ENCODE data around the gene PTPN3. TPM values are rescaled to one million over a fixed set of nuclear protein-coding genes. Genes with fewer than 3 reads are reported as not detected.
"Not testable (repeated sequence)": the region's sequence is repeated elsewhere in the genome, so short reads cannot be mapped to it uniquely, and the experiment has no call there.

PTPN3 gene
- total RNA-seq, 1 donor from 2014 or later: 38.6 TPM

DNA sequence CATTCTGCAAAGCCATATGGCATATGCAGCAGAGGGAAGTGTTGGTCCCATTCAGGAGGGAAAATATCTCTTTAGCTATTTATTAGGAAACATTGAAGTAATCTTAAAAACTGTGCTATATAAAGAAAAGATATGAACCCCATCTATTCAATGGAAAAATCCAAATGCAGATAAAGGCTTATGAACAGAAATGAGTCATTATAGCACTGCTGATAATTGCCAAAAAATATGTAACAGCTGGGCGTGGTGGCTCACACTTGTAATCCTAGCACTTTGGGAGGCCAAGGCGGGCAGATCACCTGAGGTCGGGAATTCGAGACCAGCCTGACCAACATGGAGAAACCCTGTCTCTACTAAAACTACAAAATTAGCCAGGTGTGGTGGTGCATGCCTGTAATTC lies 11.9 kb upstream of the PTPN3 start:
- intact Hi-C loops (cut with DNase I); ATAC-seq (ENCODE audit: poor library complexity); DNase-seq: not testable (repeated sequence)

- no peak for DNase-seq
- no peak for ATAC-seq (ENCODE audit: poor library complexity)
- intact Hi-C loops (cut with DNase I): no loop called here
Observed at GRCh38 chr9:109509611-109510010, 11.5 kb upstream of the PTPN3 start.

- ATAC-seq (ENCODE audit: poor library complexity): no peak
- DNase-seq: no peak
- intact Hi-C loops (cut with DNase I): no loop called here
Observed at GRCh38 chr9:109507421-109507838, 9.3 kb upstream of the PTPN3 start.

- intact Hi-C loops (cut with DNase I): no loop called here
- DNase-seq (no peak), ATAC-seq (ENCODE audit: poor library complexity) (no peak)
Observed at GRCh38 chr9:109506097-109506712, 8.1 kb upstream of the PTPN3 start.

- DNase-seq (no peak), ATAC-seq (ENCODE audit: poor library complexity) (no peak)
- intact Hi-C loops (cut with DNase I): no loop called here
Observed at GRCh38 chr9:109504689-109505088, 6.6 kb upstream of the PTPN3 start.

DNA sequence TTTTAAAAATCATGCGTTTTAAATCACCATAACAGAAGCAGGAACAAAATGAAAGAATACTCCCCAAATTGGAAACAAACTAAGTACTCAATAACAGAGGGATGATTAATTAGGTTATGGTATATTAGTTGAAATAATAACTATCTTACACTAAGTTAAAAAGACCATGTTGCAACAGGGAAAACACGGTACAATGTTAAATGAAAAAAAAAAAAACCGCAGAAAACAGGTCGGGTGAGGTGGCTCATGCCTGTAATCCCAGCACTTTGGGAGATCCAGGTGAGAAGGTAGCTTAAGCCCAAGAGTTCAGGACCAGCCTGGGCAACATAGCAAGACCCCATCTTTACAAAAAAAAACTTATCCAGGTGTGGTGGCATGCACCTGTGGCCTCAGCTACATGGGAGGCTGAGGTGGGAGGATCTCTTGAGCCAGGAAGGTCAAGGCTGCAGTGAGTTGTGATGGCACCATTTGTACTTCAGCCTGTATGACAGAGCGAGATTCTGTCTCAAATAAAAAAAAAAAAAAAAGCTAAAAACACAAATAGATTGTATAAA lies 2.4 kb upstream of the PTPN3 start:
- DNase-seq (no peak), ATAC-seq (ENCODE audit: poor library complexity) (no peak)
- intact Hi-C loops (cut with DNase I): no loop called here

- intact Hi-C loops (cut with DNase I): no loop called here
- DNase-seq (peak; percentile 79), ATAC-seq (ENCODE audit: poor library complexity) (peak; percentile 94)
Observed at GRCh38 chr9:109499631-109500410, 1.7 kb upstream of the PTPN3 start.

GRCh38 chr9:109499093-109499630 lies 1.1 kb upstream of the PTPN3 start:
- intact Hi-C loops (cut with DNase I): no loop called here
- ATAC-seq (ENCODE audit: poor library complexity) (no peak), DNase-seq (no peak)

- no peak for DNase-seq
- no peak for ATAC-seq (ENCODE audit: poor library complexity)
Observed at GRCh38 chr9:109497226-109498153, 617 bp downstream of the PTPN3 start.

DNA sequence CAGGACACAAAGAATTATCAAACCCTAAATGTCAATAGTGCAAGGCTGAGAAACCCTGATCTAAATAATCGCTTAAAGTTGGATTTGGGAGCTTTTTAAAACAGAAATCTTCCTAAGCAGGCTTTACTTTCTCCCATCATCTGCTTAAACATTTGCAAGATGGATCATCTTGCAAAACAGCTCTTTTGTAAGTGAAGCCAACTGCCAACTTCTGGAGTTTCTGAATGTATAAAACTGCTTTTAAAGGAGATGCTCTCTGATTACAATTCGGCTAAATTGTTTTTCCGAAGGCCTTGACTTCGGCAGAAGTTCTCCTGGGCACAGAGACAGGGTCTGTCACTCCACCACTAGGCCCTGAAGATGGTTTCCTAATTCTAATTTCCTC lies 1.3 kb downstream of the PTPN3 start:
- DNase-seq (no peak), ATAC-seq (ENCODE audit: poor library complexity) (no peak)
- intact Hi-C loops (cut with DNase I): no loop called here

More at GRCh38 chr9:109497226-109498153, 617 bp downstream of the PTPN3 start:
- intact Hi-C loops (cut with DNase I): no loop called here

- intact Hi-C loops (cut with DNase I): no loop called here
- DNase-seq (no peak), ATAC-seq (ENCODE audit: poor library complexity) (no peak)
Observed at GRCh38 chr9:109496218-109496617, 1.9 kb downstream of the PTPN3 start.

DNA sequence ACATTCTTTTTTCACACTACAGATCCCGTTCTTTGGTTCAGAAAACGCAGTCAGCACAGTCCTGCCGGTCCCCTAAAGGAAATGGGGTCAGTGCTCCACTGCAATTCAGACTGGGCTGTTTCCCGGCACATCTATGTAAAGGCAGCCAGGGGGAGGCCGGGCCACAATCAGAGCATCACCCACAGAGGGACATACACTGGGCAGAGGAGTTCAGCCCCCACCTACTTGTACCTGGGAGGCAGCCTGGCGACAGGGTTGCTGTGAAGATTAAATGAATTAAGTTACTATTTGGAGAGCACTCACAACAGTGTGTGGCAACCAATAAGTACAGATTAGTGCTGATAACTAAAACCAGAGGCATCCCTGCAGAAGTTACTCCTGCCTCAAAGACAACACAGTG lies 4.5 kb downstream of the PTPN3 start:
- ATAC-seq (ENCODE audit: poor library complexity): no peak
- intact Hi-C loops (cut with DNase I): no loop called here
- DNase-seq: no peak

GRCh38 chr9:109491590-109491989 lies 6.5 kb downstream of the PTPN3 start:
- ATAC-seq (ENCODE audit: poor library complexity) (no peak), DNase-seq (no peak)
- intact Hi-C loops (cut with DNase I): no loop called here

DNA sequence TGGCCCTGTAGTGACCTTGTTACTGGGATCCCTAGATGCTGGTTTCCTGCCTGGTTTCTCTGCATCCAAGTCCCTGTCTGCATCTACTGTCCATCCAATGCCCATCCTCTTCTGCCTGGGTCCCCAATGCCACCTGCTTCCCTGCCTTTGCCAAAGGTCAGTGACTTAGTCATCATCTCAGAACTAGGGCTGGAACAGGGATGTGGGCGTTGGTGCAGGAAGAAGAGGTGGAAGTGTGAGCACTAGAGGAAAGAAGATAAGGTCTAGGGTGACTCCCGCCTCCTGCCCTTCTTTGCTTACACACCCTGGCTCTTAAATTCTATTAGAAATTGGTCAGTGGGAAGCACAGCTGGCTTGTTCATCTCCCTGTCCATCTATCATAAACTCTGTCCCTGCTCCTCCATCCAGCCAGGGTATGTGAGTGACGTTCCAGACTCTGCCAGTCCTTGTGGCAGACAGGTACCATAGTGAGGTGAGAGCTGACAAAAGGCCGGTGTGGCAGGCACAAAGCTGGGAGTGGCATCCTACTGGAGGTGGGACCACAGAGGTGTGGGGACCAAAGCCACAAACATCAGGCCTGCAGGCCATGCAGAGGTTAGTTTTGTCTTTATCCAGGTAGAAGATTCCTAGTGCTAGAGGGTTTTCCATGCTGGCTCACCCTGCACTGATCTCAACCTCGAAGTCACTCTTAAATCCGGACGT lies 9.2 kb downstream of the PTPN3 start:
- no peak for ATAC-seq (ENCODE audit: poor library complexity)
- intact Hi-C loops (cut with DNase I): no loop called here
- DNase-seq: no peak

- ATAC-seq (ENCODE audit: poor library complexity): no peak
- no peak for DNase-seq
- intact Hi-C loops (cut with DNase I): no loop called here
Observed at GRCh38 chr9:109488351-109488750, 9.8 kb downstream of the PTPN3 start.

DNA sequence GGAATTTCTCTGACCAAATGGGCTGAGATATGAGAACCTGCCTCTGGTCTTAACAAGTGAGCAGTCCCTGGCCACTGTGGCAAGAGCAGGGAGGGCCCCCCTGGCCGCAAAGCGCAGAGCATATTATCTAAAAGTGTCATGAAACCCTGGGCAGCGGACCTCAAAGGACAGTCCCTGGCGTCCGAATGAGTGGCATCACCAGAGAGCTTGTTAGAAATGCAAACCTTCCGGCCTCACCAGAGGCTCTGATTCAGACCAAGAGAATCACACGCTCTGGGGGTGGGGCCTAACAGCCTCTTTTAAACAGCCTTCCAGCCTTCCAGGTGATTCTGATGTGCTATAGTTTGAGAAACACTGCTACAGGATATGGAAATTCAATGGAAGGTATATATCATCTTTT lies 10.9 kb downstream of the PTPN3 start:
- no peak for ATAC-seq (ENCODE audit: poor library complexity)
- no peak for DNase-seq
- intact Hi-C loops (cut with DNase I): no loop called here

- no peak for ATAC-seq (ENCODE audit: poor library complexity)
- intact Hi-C loops (cut with DNase I): no loop called here
- DNase-seq: no peak
Observed at GRCh38 chr9:109483744-109484429, 14.2 kb downstream of the PTPN3 start.

GRCh38 chr9:109482391-109482916 lies 15.7 kb downstream of the PTPN3 start:
- DNase-seq: no peak
- no peak for ATAC-seq (ENCODE audit: poor library complexity)
- intact Hi-C loops (cut with DNase I): no loop called here

Data from Right ventricle myocardium superior (tissue), 1 donor.